LNCaP clone FGC (cell line): ENCODE results near the gene SS18.
A peak's percentile ranks its signal among the peaks of the same experiment; 100 is the strongest.

ENCODE experiments used
- DNase-seq: peaks from one replicate; pipeline ENCODE4 v3.0.0-alpha.2; 2011; ENCODE audit warnings: low read depth
- H3K4me3 ChIP-seq: 2 replicates; pipeline ENCODE4 v1.5.1; 2011; ENCODE audit warnings: mild to moderate bottlenecking, low read depth, low read length, control low read depth
- CTCF ChIP-seq: IDR thresholded peaks from 2 replicates; pipeline ENCODE4 v1.5.1; 2012; ENCODE audit warnings: mild to moderate bottlenecking; ENCODE audit not compliant: control insufficient read depth, insufficient read depth; ENCODE audit errors: extremely low read depth

Gene SS18

GRCh38 chr18:26051843-26052242, 38.6 kb downstream of the SS18 start:
- no peak for DNase-seq
- peak; percentile 36 for TF ChIP-seq CTCF
- H3K4me3 ChIP-seq, result no peak overlapping the region

DNA sequence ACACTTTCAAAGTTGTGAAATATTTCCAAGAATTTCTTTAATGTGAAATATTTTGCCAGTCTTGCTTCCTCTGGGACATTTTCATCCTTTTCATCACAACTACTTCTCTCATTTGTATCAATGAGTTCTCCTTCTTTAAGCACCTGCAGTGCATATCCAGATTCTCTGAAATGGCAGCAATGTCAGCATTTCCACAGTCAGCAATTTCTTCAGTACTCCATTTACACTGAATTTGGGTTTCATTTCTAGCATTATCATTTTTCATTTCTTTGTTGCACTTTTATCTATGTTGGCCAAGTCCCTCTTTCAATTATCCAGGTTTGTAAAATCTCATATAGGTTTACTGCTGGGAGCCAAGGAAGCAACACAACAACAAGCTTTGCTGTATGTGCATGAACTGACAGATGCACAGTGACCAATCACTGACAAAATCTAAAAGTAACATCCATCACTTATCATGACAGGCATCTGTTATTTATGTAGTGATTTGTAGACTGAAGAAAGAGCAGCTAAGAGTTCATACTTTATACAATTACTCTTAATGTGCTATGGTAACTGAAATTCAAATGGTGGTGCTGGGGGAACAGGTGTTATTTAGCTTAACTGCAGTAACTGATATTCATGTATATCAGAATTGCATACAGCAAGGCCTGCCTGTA, 43.9 kb downstream of the SS18 start:
- no peak for DNase-seq
- no peak overlapping the region for H3K4me3 ChIP-seq
- TF ChIP-seq CTCF, result no peak

- DNase-seq, result no peak
- no peak overlapping the region for H3K4me3 ChIP-seq
- no peak for TF ChIP-seq CTCF
Measured at GRCh38 chr18:26044807-26045206, 45.6 kb downstream of the SS18 start.

DNA sequence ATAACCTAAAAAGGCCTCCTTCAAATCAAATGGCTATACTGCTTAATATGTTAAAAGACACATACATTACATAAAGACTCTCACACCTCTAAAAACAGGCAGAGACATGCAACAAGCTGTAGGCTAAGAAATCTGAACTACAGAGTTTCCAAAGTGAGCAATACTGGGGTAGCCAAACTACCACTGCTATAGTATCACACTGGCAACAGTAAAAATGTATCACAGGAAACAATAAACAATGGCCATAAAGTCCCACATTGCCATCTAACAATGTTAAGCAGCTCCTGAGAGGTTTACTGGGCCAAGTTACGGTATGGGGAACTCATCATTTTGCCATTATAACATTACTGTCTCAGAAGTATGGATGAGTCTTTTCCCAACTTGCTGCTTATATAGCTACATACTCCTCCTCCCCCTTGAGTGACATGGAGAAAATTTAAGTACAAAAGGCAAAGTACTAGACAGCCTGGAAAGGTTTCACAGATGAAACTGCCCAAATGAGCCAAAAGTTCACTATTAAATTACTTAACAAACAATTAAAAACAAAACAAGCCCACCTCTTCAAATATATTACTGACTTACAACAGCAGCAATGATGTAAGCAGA, 50.3 kb downstream of the SS18 start:
- no peak for DNase-seq
- no peak overlapping the region for H3K4me3 ChIP-seq
- no peak for TF ChIP-seq CTCF

- no peak for DNase-seq
- no peak overlapping the region for H3K4me3 ChIP-seq
- no peak for TF ChIP-seq CTCF
Measured at GRCh38 chr18:26039203-26039602, 51.2 kb downstream of the SS18 start.

DNA sequence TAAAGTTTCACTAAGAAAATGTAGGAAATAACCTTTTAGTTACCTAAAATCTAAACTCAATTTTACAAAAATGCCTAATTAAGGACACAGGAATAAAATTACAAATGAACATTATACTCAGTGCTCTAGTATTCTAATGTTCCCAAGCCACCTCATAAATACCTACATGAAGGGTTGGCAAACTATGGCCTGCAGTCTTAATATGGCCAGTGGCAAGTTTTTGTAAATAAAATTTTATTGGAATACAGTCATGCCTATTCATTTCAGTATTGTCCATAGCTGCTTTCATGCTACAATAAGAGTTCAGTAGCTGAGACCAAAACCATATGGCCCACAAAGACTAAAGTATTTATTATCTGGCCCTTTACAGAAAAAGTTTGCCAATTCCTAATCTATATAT, 53.8 kb downstream of the SS18 start:
- no peak for TF ChIP-seq CTCF
- DNase-seq, result peak; percentile 79
- no peak overlapping the region for H3K4me3 ChIP-seq
